Measurements from ENCODE around the gene PDXK. TPM values are rescaled to one million over a fixed set of nuclear protein-coding genes. Genes with fewer than 3 reads are reported as not detected.

The PDXK gene
- total and polyA plus RNA-seq, 2 of the 8 experiments (the other 6 are each of a cell fraction or from before 2014, with no cell fraction given): 78.0 to 112 TPM

DNA sequence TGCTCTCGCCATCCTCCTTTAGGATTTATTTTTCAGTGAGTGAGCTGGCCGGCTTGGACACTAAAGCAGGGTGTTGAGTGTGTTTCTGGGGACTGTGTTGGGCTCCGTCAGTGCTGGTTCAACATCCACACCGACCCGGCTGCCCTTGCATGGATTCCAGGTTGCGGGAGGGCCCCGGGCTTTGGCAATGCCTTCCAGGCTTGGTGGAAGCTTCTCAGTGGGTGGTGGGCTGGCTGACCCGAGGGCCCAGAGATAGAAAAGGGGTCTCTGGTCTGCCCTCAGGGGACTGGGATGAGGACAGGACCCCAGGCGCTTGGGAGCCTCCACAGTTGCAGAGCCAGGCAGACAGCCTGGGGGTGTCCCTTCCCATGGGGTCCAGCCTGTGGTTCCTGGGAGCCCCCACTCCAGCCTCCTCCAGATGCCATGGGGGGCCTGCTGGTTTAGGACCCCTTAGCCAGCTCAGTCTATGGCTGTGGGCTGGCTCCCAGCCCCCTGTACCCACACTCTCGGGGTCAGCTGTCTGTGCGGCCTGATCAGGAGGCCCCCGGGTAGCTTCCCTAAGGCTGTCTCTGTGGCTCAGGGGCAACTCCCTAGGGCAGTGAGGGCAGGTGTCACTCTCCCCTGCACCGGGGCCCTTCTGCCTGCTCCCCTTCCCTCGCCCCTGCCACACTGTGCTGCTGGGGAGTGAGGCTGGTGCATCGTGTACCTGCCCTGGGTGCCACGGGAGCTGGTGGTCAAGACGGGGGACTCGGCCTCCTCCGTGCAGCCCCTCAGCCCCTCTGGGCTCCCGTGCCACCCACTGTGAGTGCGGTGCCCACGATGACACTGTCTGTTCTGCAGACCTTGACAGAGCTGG is 16.5 kb downstream of the PDXK start (continued):
- TF ChIP-seq TBP (IDR thresholded peaks at IDR 0.05; ENCODE audit: low read depth, low read length) (no peak), SIRT6 (IDR thresholded peaks at IDR 0.05; ENCODE audit: low read length) (no peak), CHD2 (IDR thresholded peaks at IDR 0.05; ENCODE audit: low read length) (no peak), BCL11A (IDR thresholded peaks at IDR 0.05; ENCODE audit: low read depth in 2 of 2, low read length in 2 of 2) (no peak), CTBP2 (IDR thresholded peaks at IDR 0.05; ENCODE audit: borderline replicate concordance, insufficient read depth, insufficient read length, low read length) (no peak), SUZ12 (IDR thresholded peaks at IDR 0.05; ENCODE audit: low read length) (no peak)

All from H1 (cell line).